ENCODE measurements around the gene ARCN1. TPM values are rescaled to one million over a fixed set of nuclear protein-coding genes. Genes with fewer than 3 reads are reported as not detected.

ARCN1 gene
- total and polyA plus RNA-seq, 9 of the 15 experiments (the other 6 are each of a cell fraction or from before 2014, with no cell fraction given), result 30.0 to 224 (median 76.4) TPM

GRCh38 chr11:118572061-118572980, at the start of gene ARCN1 (continued):
- TF ChIP-seq CEBPG (CRISPR knock-in tag; IDR thresholded peaks at IDR 0.05) (no peak; the same call in 1 of the 2 replicates), CEBPG (tag; conservative IDR thresholded peaks at IDR 0.05 in 1 of 2, IDR thresholded peaks at IDR 0.05 in 1 of 2) (no peak), EHMT2 (IDR thresholded peaks at IDR 0.05) (no peak), BCL6 (CRISPR knock-in tag; IDR thresholded peaks at IDR 0.05) (no peak), SAFB (IDR thresholded peaks at IDR 0.05; ENCODE audit: borderline replicate concordance, low read depth, low read length) (no peak), ZNF551 (CRISPR knock-in tag; IDR thresholded peaks at IDR 0.05) (no peak), GATAD2A (IDR thresholded peaks at IDR 0.05) (no peak), ZNF24 (IDR thresholded peaks at IDR 0.05) (no peak), CHD1 (IDR thresholded peaks at IDR 0.05; ENCODE audit: low read length) (no peak), SOX6 (IDR thresholded peaks at IDR 0.05) (0 out of 2 replicates have a peak, but pooled peaks have one; percentile 18), ZNF407 (IDR thresholded peaks at IDR 0.05; ENCODE audit: low read depth) (no peak), E2F4 (CRISPR knock-in tag; IDR thresholded peaks at IDR 0.05; ENCODE audit: low read depth) (no peak), RFX5 (IDR thresholded peaks at IDR 0.05; ENCODE audit: low read depth, low read length) (no peak), ZBTB8A (IDR thresholded peaks at IDR 0.05; ENCODE audit: partially characterized antibody) (no peak), TFAM (CRISPR knock-in tag; conservative IDR thresholded peaks at IDR 0.05) (no peak), ZNF830 (CRISPR knock-in tag; IDR thresholded peaks at IDR 0.05) (no peak), TBL1XR1 (IDR thresholded peaks at IDR 0.05; ENCODE audit: low read length in 2 of 2) (no peak), SIN3A (IDR thresholded peaks at IDR 0.05; ENCODE audit: borderline replicate concordance in 2 of 2, control insufficient read depth in 1 of 2, low read depth in 2 of 2, low read length in 2 of 2) (peak; percentile 61 to 65; a peak in 1 of 4 replicates), FOXA1 (IDR thresholded peaks at IDR 0.05; ENCODE audit: borderline replicate concordance) (no peak), HEY1 (CRISPR knock-in tag; IDR thresholded peaks at IDR 0.05; ENCODE audit: borderline replicate concordance) (no peak), ZKSCAN1 (IDR thresholded peaks at IDR 0.05; ENCODE audit: low read depth, low read length) (no peak)

Measured in K562 (cell line).